HL-60 (cell line): ENCODE results near the gene RAB3GAP1.

Source experiments
- POLR2AphosphoS5 ChIP-seq: IDR thresholded peaks from 2 replicates; pipeline ENCODE4 v1.6.1; 2012; ENCODE audit warnings: low read depth
- SPI1 ChIP-seq: IDR thresholded peaks from 2 replicates; pipeline ENCODE4 v1.6.1; 2012; ENCODE audit warnings: low read depth, mild to moderate bottlenecking, borderline replicate concordance
- TF ChIP-seq, protein P1 (sequence below): IDR thresholded peaks from one replicate; pipeline ENCODE4 v1.5.1; 2011; ENCODE audit warnings: low read length, control low read depth, inconsistent platforms; ENCODE audit not compliant: insufficient read depth
- TF ChIP-seq, protein P2 (sequence below): IDR thresholded peaks from 2 replicates; pipeline ENCODE4 v1.6.1; 2012; ENCODE audit warnings: low read depth; ENCODE audit not compliant: insufficient replicate concordance

DNA sequence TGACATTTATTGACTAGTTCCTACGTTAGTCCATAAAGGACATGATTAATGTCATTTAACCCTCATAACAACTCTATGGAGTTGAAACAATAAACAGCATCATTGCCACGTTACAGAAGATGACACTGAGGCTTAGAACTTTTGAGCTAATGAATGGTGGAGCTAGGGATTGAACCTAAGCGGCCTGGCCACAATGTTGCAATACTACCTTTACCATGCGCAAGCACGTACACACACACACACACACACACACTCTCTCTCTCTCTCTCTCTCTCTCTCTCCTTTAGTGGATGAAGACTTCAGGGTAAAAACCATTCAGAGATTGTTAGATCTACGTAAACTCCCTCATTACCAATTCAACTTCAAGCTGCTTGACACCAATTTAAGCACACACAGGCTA lies 4.0 kb upstream of the RAB3GAP1 start:
- TF ChIP-seq, protein P1, sequence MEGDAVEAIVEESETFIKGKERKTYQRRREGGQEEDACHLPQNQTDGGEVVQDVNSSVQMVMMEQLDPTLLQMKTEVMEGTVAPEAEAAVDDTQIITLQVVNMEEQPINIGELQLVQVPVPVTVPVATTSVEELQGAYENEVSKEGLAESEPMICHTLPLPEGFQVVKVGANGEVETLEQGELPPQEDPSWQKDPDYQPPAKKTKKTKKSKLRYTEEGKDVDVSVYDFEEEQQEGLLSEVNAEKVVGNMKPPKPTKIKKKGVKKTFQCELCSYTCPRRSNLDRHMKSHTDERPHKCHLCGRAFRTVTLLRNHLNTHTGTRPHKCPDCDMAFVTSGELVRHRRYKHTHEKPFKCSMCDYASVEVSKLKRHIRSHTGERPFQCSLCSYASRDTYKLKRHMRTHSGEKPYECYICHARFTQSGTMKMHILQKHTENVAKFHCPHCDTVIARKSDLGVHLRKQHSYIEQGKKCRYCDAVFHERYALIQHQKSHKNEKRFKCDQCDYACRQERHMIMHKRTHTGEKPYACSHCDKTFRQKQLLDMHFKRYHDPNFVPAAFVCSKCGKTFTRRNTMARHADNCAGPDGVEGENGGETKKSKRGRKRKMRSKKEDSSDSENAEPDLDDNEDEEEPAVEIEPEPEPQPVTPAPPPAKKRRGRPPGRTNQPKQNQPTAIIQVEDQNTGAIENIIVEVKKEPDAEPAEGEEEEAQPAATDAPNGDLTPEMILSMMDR = no peak
- TF ChIP-seq, protein P2, sequence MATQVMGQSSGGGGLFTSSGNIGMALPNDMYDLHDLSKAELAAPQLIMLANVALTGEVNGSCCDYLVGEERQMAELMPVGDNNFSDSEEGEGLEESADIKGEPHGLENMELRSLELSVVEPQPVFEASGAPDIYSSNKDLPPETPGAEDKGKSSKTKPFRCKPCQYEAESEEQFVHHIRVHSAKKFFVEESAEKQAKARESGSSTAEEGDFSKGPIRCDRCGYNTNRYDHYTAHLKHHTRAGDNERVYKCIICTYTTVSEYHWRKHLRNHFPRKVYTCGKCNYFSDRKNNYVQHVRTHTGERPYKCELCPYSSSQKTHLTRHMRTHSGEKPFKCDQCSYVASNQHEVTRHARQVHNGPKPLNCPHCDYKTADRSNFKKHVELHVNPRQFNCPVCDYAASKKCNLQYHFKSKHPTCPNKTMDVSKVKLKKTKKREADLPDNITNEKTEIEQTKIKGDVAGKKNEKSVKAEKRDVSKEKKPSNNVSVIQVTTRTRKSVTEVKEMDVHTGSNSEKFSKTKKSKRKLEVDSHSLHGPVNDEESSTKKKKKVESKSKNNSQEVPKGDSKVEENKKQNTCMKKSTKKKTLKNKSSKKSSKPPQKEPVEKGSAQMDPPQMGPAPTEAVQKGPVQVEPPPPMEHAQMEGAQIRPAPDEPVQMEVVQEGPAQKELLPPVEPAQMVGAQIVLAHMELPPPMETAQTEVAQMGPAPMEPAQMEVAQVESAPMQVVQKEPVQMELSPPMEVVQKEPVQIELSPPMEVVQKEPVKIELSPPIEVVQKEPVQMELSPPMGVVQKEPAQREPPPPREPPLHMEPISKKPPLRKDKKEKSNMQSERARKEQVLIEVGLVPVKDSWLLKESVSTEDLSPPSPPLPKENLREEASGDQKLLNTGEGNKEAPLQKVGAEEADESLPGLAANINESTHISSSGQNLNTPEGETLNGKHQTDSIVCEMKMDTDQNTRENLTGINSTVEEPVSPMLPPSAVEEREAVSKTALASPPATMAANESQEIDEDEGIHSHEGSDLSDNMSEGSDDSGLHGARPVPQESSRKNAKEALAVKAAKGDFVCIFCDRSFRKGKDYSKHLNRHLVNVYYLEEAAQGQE = no peak
- TF ChIP-seq POLR2AphosphoS5 (no peak), SPI1 (no peak)
